HepG2 (cell line): ENCODE measurements around the gene COG5. TPM values are rescaled to one million over a fixed set of nuclear protein-coding genes. Genes with fewer than 3 reads are reported as not detected.

Source experiments
- ASH2L ChIP-seq: fragments of 300-600, 200-600 bp; sonication (generic); IDR thresholded peaks from 2 replicates; pipeline ENCODE4 v1.7.0; 2017; ENCODE audit warnings: low read depth, mild to moderate bottlenecking, moderate library complexity, mixed read lengths, low read length; ENCODE audit not compliant: insufficient read length
- EEA1 ChIP-seq: sonication (generic); formaldehyde crosslinking; IDR thresholded peaks from 2 replicates; pipeline ENCODE4 v1.5.1; 2020; ENCODE audit warnings: mild to moderate bottlenecking, missing genetic modification reagents, borderline replicate concordance
- EHMT2 ChIP-seq: fragments of 200-600 bp; sonication (generic); IDR thresholded peaks from 2 replicates; pipeline ENCODE4 v1.7.0; 2017; ENCODE audit warnings: antibody characterized with exemption, low read depth, low read length, borderline replicate concordance
- FOXC1 ChIP-seq: sonication (generic); formaldehyde crosslinking; IDR thresholded peaks from 2 replicates; pipeline ENCODE4 v1.8.0; 2022; ENCODE audit warnings: mild to moderate bottlenecking, missing genetic modification reagents, borderline replicate concordance
- GABPA ChIP-seq, 2 experiments: IDR thresholded peaks; 2 replicates each; pipeline ENCODE4 v1.6.1; 2011 to 2016; ENCODE audit warnings: low read depth in 2 of 2, low read length in 1 of 2, missing biosample characterization in 1 of 2, missing genetic modification characterization in 1 of 2
- NR2C2 ChIP-seq: sonication (generic); formaldehyde crosslinking; IDR thresholded peaks from 2 replicates; pipeline ENCODE4 v1.4.0; 2020; ENCODE audit warnings: missing genetic modification reagents, mild to moderate bottlenecking, moderate library complexity, borderline replicate concordance
- POLR2AphosphoS2 ChIP-seq: IDR thresholded peaks from 2 replicates; pipeline ENCODE4 v1.6.1; 2011; ENCODE audit warnings: low read depth, low read length, improper control_type of control experiment
- RAD21 ChIP-seq: fragments of 450-650 bp; formaldehyde crosslinking; IDR thresholded peaks from 2 replicates; pipeline ENCODE4 v1.5.0; 2020; ENCODE audit warnings: mild to moderate bottlenecking
- SCMH1 ChIP-seq: sonication (generic); formaldehyde crosslinking; IDR thresholded peaks from 2 replicates; pipeline ENCODE4 v1.9.0; 2021; ENCODE audit warnings: missing genetic modification reagents, mild to moderate bottlenecking, borderline replicate concordance
- SIN3A ChIP-seq: IDR thresholded peaks from 2 replicates; pipeline ENCODE4 v1.6.1; 2011; ENCODE audit warnings: low read depth, mild to moderate bottlenecking, control low read depth, low read length, borderline replicate concordance
- SNAI1 ChIP-seq: sonication (generic); formaldehyde crosslinking; IDR thresholded peaks from 2 replicates; pipeline ENCODE4 v1.5.0; 2020; ENCODE audit warnings: mild to moderate bottlenecking, missing genetic modification reagents, borderline replicate concordance
- SOX13 ChIP-seq, 3 experiments: fragments of 450-650 bp in 1 of 3; sonication (generic) in 1 of 3; formaldehyde crosslinking in 1 of 3; IDR thresholded peaks in 2 of 3; conservative IDR thresholded peaks in 1 of 3; 2 replicates each; pipeline versions ENCODE4 v1.5.0 to v1.6.1; 2016 to 2020; ENCODE audit warnings: antibody characterized with exemption in 1 of 3, mild to moderate bottlenecking in 1 of 3, missing compliant biosample characterization in 1 of 3, missing genetic modification reagents in 1 of 3, moderate library complexity in 1 of 3
- SP5 ChIP-seq: IDR thresholded peaks from 2 replicates; pipeline ENCODE4 v1.6.1; 2016; ENCODE audit warnings: low read depth, borderline replicate concordance
- TFE3 ChIP-seq: IDR thresholded peaks from 2 replicates; pipeline ENCODE4 v1.6.1; 2016
- THAP11 ChIP-seq: IDR thresholded peaks from 2 replicates; pipeline ENCODE4 v1.6.1; 2016; ENCODE audit warnings: missing biosample characterization, missing genetic modification reagents
- ZNF232 ChIP-seq: sonication (generic); formaldehyde crosslinking; IDR thresholded peaks from 2 replicates; pipeline ENCODE4 v1.4.0; 2020; ENCODE audit warnings: missing genetic modification reagents, borderline replicate concordance
- ZNF652 ChIP-seq: IDR thresholded peaks from 2 replicates; pipeline ENCODE4 v1.6.1; 2016; ENCODE audit warnings: low read depth, borderline replicate concordance
- ZNF746 ChIP-seq: sonication (generic); formaldehyde crosslinking; IDR thresholded peaks from 2 replicates; pipeline ENCODE4 v1.8.0; 2022; ENCODE audit warnings: mild to moderate bottlenecking, missing genetic modification reagents
- ZNF788 ChIP-seq: sonication (generic); formaldehyde crosslinking; IDR thresholded peaks from 2 replicates; pipeline ENCODE4 v1.5.0; 2020; ENCODE audit warnings: mild to moderate bottlenecking, missing genetic modification reagents, borderline replicate concordance
- ZSCAN5A ChIP-seq: sonication (generic); formaldehyde crosslinking; IDR thresholded peaks from 2 replicates; pipeline ENCODE4 v1.8.0; 2022; ENCODE audit warnings: mild to moderate bottlenecking, missing genetic modification reagents, borderline replicate concordance
- polyA plus RNA-seq, 8 experiments: library from polyadenylated mRNA; depleted of rRNA in 3 of 8; stranded (reverse) in 7 of 8; unstranded in 1 of 8; fragments of >200 nt; fragmentation: Illumina TruSeq in 4 of 8; extraction: Trizol in 4 of 8; gene quantifications; 2 replicates each; pipeline versions ENCODE4 v1.2.1 to v1.2.3, GENCODE V29; 2011 to 2016; ENCODE audit warnings: low read depth in 4 of 8, missing spikeins in 1 of 8, mixed read lengths in 1 of 8; ENCODE audit not compliant: insufficient read depth in 1 of 8
- total RNA-seq, 5 experiments: library from RNA; depleted of rRNA; stranded (reverse); fragments of >200 nt; fragmentation: Illumina TruSeq; extraction: Trizol; gene quantifications; 2 replicates each; pipeline ENCODE4 v1.2.3, GENCODE V29; 2016; ENCODE audit warnings: low read depth in 1 of 5
- TF ChIP-seq, protein P1 (sequence below): sonication (generic); formaldehyde crosslinking; IDR thresholded peaks from 2 replicates; pipeline ENCODE4 v1.9.0; 2021; ENCODE audit warnings: missing genetic modification reagents, mild to moderate bottlenecking, borderline replicate concordance

Gene COG5
- total and polyA plus RNA-seq, 2 of the 13 experiments (the other 11 are each of a cell fraction or from before 2014, with no cell fraction given), result 20.4 to 31.3 TPM

- TF ChIP-seq SNAI1 (CRISPR knock-in tag) (no peak), SP5 (CRISPR knock-in tag) (no peak), TFE3 (CRISPR knock-in tag) (0 out of 2 replicates have a peak, but pooled peaks have one; percentile 12), SOX13 (IDR thresholded peaks at IDR 0.05) (no peak), SOX13 (CRISPR knock-in tag; conservative IDR thresholded peaks at IDR 0.05 in 1 of 2, IDR thresholded peaks at IDR 0.05 in 1 of 2) (no peak; a peak in 1 of 4 replicates), ZNF652 (CRISPR knock-in tag) (no peak), SIN3A (peak; percentile 44; the same call in 1 of the 2 replicates), POLR2AphosphoS2 (no peak), EEA1 (peak; percentile 54; the same call in 1 of the 2 replicates), ZSCAN5A (CRISPR knock-in tag) (no peak), FOXC1 (no peak), NR2C2 (CRISPR knock-in tag) (peak; percentile 67; the same call in 1 of the 2 replicates), ZNF788 (CRISPR knock-in tag) (peak; percentile 63; the same call in 1 of the 2 replicates), RAD21 (peak; percentile 81), ASH2L (peak; percentile 92), GABPA (IDR thresholded peaks at IDR 0.05; ENCODE audit: low read depth, low read length) (no peak), GABPA (CRISPR knock-in tag; IDR thresholded peaks at IDR 0.05; ENCODE audit: low read depth) (0 out of 2 replicates have a peak, but pooled peaks have one; percentile 19), THAP11 (CRISPR knock-in tag) (peak; percentile 55), EHMT2 (no peak), ZNF746 (CRISPR knock-in tag) (peak; percentile 29; the same call in 1 of the 2 replicates), SCMH1 (CRISPR knock-in tag) (no peak), ZNF232 (no peak)
- TF ChIP-seq, protein P1, sequence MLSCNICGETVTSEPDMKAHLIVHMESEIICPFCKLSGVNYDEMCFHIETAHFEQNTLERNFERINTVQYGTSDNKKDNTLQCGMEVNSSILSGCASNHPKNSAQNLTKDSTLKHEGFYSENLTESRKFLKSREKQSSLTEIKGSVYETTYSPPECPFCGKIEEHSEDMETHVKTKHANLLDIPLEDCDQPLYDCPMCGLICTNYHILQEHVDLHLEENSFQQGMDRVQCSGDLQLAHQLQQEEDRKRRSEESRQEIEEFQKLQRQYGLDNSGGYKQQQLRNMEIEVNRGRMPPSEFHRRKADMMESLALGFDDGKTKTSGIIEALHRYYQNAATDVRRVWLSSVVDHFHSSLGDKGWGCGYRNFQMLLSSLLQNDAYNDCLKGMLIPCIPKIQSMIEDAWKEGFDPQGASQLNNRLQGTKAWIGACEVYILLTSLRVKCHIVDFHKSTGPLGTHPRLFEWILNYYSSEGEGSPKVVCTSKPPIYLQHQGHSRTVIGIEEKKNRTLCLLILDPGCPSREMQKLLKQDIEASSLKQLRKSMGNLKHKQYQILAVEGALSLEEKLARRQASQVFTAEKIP (CRISPR knock-in tag), result no peak
These were observed 16.4 kb upstream of the COG5 start, which contains the start of gene BCAP29 (continued) for GRCh38 chr7:107579885-107580715.
